ENCODE results near the gene PTPRM.

Gene PTPRM

DNA sequence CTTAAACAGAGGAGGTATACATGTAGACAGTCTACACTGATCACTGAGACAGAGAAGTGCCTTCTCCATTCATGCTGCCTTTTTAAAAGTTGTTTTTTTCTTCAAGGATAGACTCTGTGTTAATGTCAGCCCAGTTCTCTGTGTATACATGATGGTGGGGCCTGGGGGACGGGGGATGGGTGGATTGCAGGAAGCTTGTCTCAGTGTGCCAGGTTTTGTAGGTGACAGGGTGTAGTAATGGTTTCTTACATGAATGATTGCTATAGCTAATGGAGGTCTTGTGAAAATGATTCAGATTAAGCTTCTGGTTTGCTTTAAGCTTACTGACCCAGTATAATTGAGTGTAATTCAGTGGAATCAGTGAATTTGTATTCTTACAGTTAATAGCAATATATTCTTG is 423.6 kb downstream of the PTPRM start:
- H3K4me3 ChIP-seq (ENCODE audit: low read depth, low read length) = no peak overlapping the region
- TF ChIP-seq, protein P1, sequence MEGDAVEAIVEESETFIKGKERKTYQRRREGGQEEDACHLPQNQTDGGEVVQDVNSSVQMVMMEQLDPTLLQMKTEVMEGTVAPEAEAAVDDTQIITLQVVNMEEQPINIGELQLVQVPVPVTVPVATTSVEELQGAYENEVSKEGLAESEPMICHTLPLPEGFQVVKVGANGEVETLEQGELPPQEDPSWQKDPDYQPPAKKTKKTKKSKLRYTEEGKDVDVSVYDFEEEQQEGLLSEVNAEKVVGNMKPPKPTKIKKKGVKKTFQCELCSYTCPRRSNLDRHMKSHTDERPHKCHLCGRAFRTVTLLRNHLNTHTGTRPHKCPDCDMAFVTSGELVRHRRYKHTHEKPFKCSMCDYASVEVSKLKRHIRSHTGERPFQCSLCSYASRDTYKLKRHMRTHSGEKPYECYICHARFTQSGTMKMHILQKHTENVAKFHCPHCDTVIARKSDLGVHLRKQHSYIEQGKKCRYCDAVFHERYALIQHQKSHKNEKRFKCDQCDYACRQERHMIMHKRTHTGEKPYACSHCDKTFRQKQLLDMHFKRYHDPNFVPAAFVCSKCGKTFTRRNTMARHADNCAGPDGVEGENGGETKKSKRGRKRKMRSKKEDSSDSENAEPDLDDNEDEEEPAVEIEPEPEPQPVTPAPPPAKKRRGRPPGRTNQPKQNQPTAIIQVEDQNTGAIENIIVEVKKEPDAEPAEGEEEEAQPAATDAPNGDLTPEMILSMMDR (IDR thresholded peaks at IDR 0.05; ENCODE audit: low read depth, low read length) = no peak
- TF ChIP-seq MYC (IDR thresholded peaks at IDR 0.05; ENCODE audit: low read depth, low read length) (no peak), POLR2A (IDR thresholded peaks at IDR 0.05; ENCODE audit: extremely low read depth, insufficient read length) (no peak)
- TF ChIP-seq, protein P2, sequence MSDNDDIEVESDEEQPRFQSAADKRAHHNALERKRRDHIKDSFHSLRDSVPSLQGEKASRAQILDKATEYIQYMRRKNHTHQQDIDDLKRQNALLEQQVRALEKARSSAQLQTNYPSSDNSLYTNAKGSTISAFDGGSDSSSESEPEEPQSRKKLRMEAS (IDR thresholded peaks at IDR 0.05; ENCODE audit: low read depth, low read length) = no peak
- DNase-seq (ENCODE audit: low read depth) = no peak

DNA sequence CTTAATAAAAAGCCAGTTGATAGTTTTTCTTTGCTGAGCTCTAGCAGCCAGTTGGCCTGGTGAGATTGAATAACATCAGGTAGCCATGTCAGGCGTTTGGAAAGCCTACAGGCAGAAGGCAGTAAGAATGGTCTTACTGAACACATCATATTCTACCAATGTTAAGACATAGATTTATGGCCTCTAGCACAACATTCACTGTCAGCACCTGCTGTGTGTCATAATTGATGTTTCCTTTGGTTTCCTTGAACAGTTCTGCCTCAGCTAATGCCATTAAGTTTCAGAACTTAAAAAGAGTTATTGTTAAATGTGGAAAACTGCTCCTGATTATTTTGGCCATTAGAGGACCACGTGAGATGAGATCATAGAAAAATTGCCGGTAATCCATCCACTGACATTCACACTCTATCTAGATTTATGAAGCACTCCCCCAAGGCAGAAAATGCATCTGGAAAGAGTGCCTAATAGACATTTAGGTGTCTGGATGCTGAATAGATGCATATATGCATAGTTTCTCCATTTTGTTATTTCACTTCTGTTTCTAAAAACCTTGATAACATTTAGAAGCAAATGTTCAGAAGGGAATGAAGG is 434.7 kb downstream of the PTPRM start:
- no peak overlapping the region for H3K4me3 ChIP-seq (ENCODE audit: low read depth, low read length)
- TF ChIP-seq, protein P1 (IDR thresholded peaks at IDR 0.05; ENCODE audit: low read depth, low read length) = no peak
- TF ChIP-seq POLR2A (IDR thresholded peaks at IDR 0.05; ENCODE audit: extremely low read depth, insufficient read length) = no peak
- TF ChIP-seq, protein P2 (IDR thresholded peaks at IDR 0.05; ENCODE audit: low read depth, low read length) = no peak
- no peak for TF ChIP-seq MYC (IDR thresholded peaks at IDR 0.05; ENCODE audit: low read depth, low read length)
- DNase-seq (ENCODE audit: low read depth) = no peak

DNA sequence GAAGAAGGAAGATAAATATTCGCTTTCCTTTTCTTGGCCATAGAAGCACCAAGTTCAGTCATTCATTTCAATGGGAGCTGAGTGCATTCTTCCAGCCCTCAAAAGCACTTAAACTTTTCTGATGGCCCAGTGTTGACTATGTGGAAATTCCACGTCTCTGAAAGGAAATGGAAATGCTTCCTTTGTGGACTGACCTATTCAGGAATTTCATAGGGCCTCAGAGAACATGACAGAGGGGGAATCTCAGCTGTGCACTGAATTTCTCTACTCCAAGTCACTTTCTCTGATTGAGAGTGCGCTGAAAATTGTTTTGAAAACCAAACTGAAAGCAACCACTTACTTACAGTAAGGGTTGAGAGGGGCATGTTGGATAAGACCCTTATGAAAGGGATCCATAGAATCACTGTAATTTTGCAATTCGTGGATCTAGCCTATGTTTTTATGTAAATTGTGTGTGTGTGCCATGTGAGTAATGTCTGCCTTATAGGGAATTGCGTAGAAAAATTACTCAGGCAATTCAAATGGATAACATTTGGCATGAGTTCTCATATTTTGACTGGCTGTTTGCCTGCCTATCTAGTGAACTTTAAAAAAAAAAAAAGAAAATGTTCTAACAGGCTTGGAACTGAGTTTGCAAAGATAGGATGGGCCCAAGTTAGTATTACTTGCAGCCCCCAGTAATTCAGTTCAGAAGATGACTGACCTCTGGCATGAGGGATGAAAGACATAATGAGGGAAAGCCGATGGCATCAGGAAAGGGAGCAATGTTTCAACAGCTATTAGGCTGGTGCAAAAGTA is 437.0 kb downstream of the PTPRM start:
- no peak overlapping the region for H3K4me3 ChIP-seq (ENCODE audit: low read depth, low read length)
- TF ChIP-seq, protein P2 (IDR thresholded peaks at IDR 0.05; ENCODE audit: low read depth, low read length) = no peak
- TF ChIP-seq, protein P1 (IDR thresholded peaks at IDR 0.05; ENCODE audit: low read depth, low read length) = no peak
- TF ChIP-seq POLR2A (IDR thresholded peaks at IDR 0.05; ENCODE audit: extremely low read depth, insufficient read length) (no peak), MYC (IDR thresholded peaks at IDR 0.05; ENCODE audit: low read depth, low read length) (no peak)
- no peak for DNase-seq (ENCODE audit: low read depth)

DNA sequence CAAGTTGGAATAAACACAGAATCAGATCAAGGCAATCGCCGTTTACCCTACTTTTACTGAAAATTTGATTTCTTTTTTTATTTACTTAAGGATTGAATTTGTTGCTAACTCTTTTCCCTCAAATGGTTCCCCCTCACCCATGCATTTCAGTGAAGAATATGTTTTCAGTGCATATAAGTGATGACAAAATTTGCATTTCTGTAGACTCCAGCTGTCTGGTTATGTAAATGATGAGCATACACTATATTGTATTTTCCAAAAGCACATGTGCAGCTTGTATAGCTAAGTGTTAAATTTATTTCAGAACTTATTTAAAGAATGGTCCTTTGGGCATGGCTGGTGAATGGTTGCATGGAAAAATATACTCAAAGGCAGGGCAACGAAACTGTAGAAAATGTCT is 437.7 kb downstream of the PTPRM start:
- H3K4me3 ChIP-seq (ENCODE audit: low read depth, low read length) = no peak overlapping the region
- no peak for DNase-seq (ENCODE audit: low read depth)
- TF ChIP-seq MYC (IDR thresholded peaks at IDR 0.05; ENCODE audit: low read depth, low read length) = no peak
- TF ChIP-seq, protein P1 (IDR thresholded peaks at IDR 0.05; ENCODE audit: low read depth, low read length) = no peak
- TF ChIP-seq, protein P2 (IDR thresholded peaks at IDR 0.05; ENCODE audit: low read depth, low read length) = no peak
- no peak for TF ChIP-seq POLR2A (IDR thresholded peaks at IDR 0.05; ENCODE audit: extremely low read depth, insufficient read length)

DNA sequence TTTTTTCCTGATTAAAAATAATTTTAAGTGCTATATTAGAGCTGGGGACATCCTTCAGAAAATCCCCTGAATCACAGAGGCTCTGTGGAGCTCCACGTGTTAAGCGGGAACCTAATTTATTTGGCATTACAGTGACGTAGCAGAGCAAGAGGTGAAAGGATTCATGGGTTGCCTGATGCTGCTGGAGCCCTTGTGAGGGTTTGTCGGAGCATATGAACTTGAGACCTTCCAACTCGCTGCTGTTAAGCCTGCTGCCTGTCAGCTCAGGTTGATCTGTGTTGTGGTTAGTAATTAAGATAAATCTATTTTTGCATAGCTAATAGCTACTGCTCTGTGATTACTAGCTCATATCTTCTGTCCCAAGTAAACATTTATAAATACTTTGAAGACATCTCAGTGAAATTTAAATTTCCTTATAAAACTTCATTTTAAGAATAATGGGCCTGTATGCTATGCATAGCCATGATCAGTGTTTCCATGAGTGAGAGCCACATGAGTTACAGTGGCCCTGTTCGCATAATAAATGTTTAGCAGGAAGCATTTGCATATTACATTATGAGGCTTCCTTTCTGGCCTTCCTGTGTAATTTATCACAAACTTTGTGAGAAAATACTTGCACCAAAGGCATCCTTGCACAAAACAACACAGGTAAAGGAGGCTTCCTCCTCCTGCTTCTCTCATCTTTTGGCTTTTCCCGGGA is 438.9 kb downstream of the PTPRM start:
- no peak for DNase-seq (ENCODE audit: low read depth)
- TF ChIP-seq POLR2A (IDR thresholded peaks at IDR 0.05; ENCODE audit: extremely low read depth, insufficient read length) (no peak), MYC (IDR thresholded peaks at IDR 0.05; ENCODE audit: low read depth, low read length) (no peak)
- TF ChIP-seq, protein P1 (IDR thresholded peaks at IDR 0.05; ENCODE audit: low read depth, low read length) = no peak
- no peak overlapping the region for H3K4me3 ChIP-seq (ENCODE audit: low read depth, low read length)
